CD4-positive, alpha-beta T cell (primary cell): ENCODE data around the gene ZIC1. TPM values are rescaled to one million over a fixed set of nuclear protein-coding genes. Genes with fewer than 3 reads are reported as not detected.

ENCODE experiments used
- ATAC-seq: fragments of 200-7000 bp; cut with Tn5 transposase; one replicate; pipeline ENCODE4 v1.10.0; 2022; ENCODE audit warnings: mild to moderate bottlenecking; ENCODE audit not compliant: poor library complexity
- CTCF ChIA-PET: fragments of 350-600 bp; sonication (Branson Sonifier 250); formaldehyde crosslinking; loops from one replicate; lab custom pipeline; 2021; ENCODE audit warnings: antibody characterized with exemption, inconsistent platforms; lab: Charles Lee
- POLR2A ChIA-PET: fragments of 350-600 bp; sonication (Branson Sonifier 250); formaldehyde crosslinking; loops from one replicate; lab custom pipeline; 2021; ENCODE audit warnings: antibody characterized with exemption, inconsistent platforms; lab: Charles Lee
- DNase-seq, 14 experiments: peaks; one replicate each; pipeline ENCODE4 v3.0.0-alpha.2; 2013 to 2020; ENCODE audit warnings: mixed read lengths in 2 of 14
- H3K27ac ChIP-seq, 2 donors: one replicate each; pipeline versions ENCODE4 v1.5.1 to v1.7.0; 2013; ENCODE audit warnings: low read length in 2 of 2, low read depth in 1 of 2, mild to moderate bottlenecking in 1 of 2
- H3K27me3 ChIP-seq, 2 experiments: 1 replicate in 1 of 2; 2 replicates in 1 of 2; pipeline versions ENCODE4 v1.6.1 to v1.7.0; 2013; ENCODE audit warnings: low read length in 2 of 2, control low read depth in 1 of 2, mild to moderate bottlenecking in 1 of 2, moderate library complexity in 1 of 2; ENCODE audit not compliant: insufficient read depth in 2 of 2, control insufficient read depth in 1 of 2
- H3K36me3 ChIP-seq: one replicate; pipeline ENCODE4 v1.6.1; 2013; ENCODE audit warnings: low read length, control low read depth; ENCODE audit not compliant: insufficient read depth
- H3K4me1 ChIP-seq: one replicate; pipeline ENCODE4 v1.6.1; 2013; ENCODE audit warnings: low read length, control low read depth; ENCODE audit not compliant: insufficient read depth
- H3K4me3 ChIP-seq: one replicate; pipeline ENCODE4 v1.5.1; 2013; ENCODE audit warnings: mild to moderate bottlenecking, low read length, moderate library complexity
- H3K9me3 ChIP-seq, 2 experiments: 1 replicate in 1 of 2; 2 replicates in 1 of 2; pipeline versions ENCODE4 v1.6.1 to v1.7.0; 2013; ENCODE audit warnings: low read length in 2 of 2, mild to moderate bottlenecking in 2 of 2, control low read depth in 1 of 2, moderate library complexity in 1 of 2; ENCODE audit not compliant: control insufficient read depth in 1 of 2, insufficient read depth in 1 of 2
- H3K27ac Mint-ChIP-seq: one replicate; pipeline ENCODE4 v1.8.0; 2020; ENCODE audit warnings: mixed read lengths
- H3K27me3 Mint-ChIP-seq: one replicate; pipeline ENCODE4 v1.8.0; 2021; ENCODE audit warnings: mixed read lengths
- H3K36me3 Mint-ChIP-seq: one replicate; pipeline ENCODE4 v1.8.0; 2021; ENCODE audit warnings: low read depth, mixed read lengths
- H3K4me1 Mint-ChIP-seq: one replicate; pipeline ENCODE4 v1.8.0; 2021; ENCODE audit warnings: low read depth, mixed read lengths
- H3K4me3 Mint-ChIP-seq: one replicate; pipeline ENCODE4 v1.8.0; 2020; ENCODE audit warnings: mild to moderate bottlenecking, mixed read lengths
- H3K9me3 Mint-ChIP-seq: one replicate; pipeline ENCODE4 v1.8.0; 2020; ENCODE audit warnings: mixed read lengths
- intact Hi-C, 2 experiments: fragments of 100-400 bp; cut with DNase I in 1 of 2; cut with micrococcal nuclease in 1 of 2; formaldehyde crosslinking; loops; one replicate each; pipeline versions ENCODE4 v1.15.1 to v1.9.0; 2023 to 2025; cut with DNase I, micrococcal nuclease
- total RNA-seq, 174 experiments: library from RNA in 2 of 174; stranded (reverse) in 2 of 174; gene quantifications; one replicate each; pipeline ENCODE4 v1.2.3 and lab custom pipeline; 2021 to 2026
- TF ChIP-seq, protein P1 (sequence below): fragments of 200-600 bp; IDR thresholded peaks from one replicate; pipeline ENCODE4 v1.8.0; 2022; ENCODE audit warnings: antibody characterized with exemption, mild to moderate bottlenecking

ZIC1 gene
- total RNA-seq, 2 experiments from 2014 or later, result not detected

DNA sequence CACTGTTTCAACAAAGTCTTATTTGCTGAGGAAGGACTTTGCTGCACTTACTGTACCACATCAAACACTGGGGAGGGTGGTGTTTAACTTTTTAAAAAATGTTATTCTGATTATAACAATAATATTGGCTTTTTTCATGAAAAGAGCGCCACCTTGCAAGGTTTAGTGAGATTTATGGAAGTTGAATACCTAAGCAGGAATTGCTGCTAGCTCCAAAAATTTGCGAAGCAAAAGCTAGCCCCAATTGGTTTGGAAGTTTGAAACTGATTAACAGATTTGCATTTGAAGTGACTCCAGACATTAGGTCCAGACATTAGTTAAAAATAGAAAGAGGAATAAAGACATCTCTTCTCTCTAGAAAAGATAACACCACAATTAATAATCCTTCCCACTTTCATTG lies 6.7 kb downstream of the ZIC1 start:
- peaks cover 69 to 98% of the 10 kb centered on the region in 2 experiments for H3K27me3 ChIP-seq
- H3K27ac ChIP-seq, result no peak overlapping the region
- H3K4me3 Mint-ChIP-seq, result no peak overlapping the region
- ATAC-seq (no peak), DNase-seq (no peak)
- no peaks in the 10 kb centered on the region for H3K36me3 Mint-ChIP-seq
- H3K4me3 ChIP-seq, result no peak overlapping the region
- peaks cover 31 to 47% of the 10 kb centered on the region in 2 experiments for H3K9me3 ChIP-seq
- ChIA-PET POLR2A (no interaction called here), CTCF (no interaction called here)
- peaks cover 24% of the 10 kb centered on the region for H3K4me1 Mint-ChIP-seq
- TF ChIP-seq, protein P1, sequence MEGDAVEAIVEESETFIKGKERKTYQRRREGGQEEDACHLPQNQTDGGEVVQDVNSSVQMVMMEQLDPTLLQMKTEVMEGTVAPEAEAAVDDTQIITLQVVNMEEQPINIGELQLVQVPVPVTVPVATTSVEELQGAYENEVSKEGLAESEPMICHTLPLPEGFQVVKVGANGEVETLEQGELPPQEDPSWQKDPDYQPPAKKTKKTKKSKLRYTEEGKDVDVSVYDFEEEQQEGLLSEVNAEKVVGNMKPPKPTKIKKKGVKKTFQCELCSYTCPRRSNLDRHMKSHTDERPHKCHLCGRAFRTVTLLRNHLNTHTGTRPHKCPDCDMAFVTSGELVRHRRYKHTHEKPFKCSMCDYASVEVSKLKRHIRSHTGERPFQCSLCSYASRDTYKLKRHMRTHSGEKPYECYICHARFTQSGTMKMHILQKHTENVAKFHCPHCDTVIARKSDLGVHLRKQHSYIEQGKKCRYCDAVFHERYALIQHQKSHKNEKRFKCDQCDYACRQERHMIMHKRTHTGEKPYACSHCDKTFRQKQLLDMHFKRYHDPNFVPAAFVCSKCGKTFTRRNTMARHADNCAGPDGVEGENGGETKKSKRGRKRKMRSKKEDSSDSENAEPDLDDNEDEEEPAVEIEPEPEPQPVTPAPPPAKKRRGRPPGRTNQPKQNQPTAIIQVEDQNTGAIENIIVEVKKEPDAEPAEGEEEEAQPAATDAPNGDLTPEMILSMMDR, result no peak
- peaks cover 8% of the 10 kb centered on the region for H3K9me3 Mint-ChIP-seq
- no peak overlapping the region for H3K27ac Mint-ChIP-seq
- no peaks in the 10 kb centered on the region for H3K36me3 ChIP-seq
- intact Hi-C loops, result no loop called here
- H3K4me1 ChIP-seq, result peaks cover 16% of the 10 kb centered on the region
- H3K27me3 Mint-ChIP-seq, result peaks cover 96% of the 10 kb centered on the region

DNA sequence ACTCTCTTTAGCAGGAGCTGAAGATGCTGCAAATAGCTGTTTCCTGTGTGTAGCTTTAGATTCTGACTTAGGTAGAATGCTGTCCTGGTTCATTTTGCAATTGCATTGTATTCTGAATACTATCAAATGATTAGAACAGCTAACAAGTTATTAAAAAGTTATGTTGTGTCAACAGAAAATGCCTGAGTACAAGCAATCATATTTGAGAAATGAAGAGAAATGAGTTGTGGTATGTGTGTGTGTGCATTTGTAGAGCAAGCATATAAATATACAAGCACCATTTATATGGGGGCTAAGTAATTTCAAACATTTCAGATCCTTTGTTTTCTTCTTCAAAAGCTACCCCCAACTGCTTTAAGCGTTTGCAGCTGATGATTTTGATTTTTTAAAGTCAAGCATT lies 7.8 kb downstream of the ZIC1 start:
- no peak overlapping the region for H3K27ac Mint-ChIP-seq
- ChIA-PET CTCF (no interaction called here), POLR2A (no interaction called here)
- no peak for ATAC-seq
- intact Hi-C loops, result no loop called here
- no peak overlapping the region for H3K4me3 ChIP-seq
- no peak for DNase-seq
- peaks cover 17% of the 10 kb centered on the region for H3K4me1 Mint-ChIP-seq
- peaks cover 92% of the 10 kb centered on the region for H3K27me3 Mint-ChIP-seq
- H3K4me3 Mint-ChIP-seq, result no peak overlapping the region
- H3K9me3 Mint-ChIP-seq, result peaks cover 8% of the 10 kb centered on the region
- H3K36me3 ChIP-seq, result no peaks in the 10 kb centered on the region
- peaks cover 35 to 46% of the 10 kb centered on the region in 2 experiments for H3K9me3 ChIP-seq
- no peaks in the 10 kb centered on the region for H3K36me3 Mint-ChIP-seq
- peaks cover 69 to 98% of the 10 kb centered on the region in 2 experiments for H3K27me3 ChIP-seq
- H3K4me1 ChIP-seq, result peaks cover 11% of the 10 kb centered on the region
- no peak overlapping the region for H3K27ac ChIP-seq
- TF ChIP-seq, protein P1, result no peak

DNA sequence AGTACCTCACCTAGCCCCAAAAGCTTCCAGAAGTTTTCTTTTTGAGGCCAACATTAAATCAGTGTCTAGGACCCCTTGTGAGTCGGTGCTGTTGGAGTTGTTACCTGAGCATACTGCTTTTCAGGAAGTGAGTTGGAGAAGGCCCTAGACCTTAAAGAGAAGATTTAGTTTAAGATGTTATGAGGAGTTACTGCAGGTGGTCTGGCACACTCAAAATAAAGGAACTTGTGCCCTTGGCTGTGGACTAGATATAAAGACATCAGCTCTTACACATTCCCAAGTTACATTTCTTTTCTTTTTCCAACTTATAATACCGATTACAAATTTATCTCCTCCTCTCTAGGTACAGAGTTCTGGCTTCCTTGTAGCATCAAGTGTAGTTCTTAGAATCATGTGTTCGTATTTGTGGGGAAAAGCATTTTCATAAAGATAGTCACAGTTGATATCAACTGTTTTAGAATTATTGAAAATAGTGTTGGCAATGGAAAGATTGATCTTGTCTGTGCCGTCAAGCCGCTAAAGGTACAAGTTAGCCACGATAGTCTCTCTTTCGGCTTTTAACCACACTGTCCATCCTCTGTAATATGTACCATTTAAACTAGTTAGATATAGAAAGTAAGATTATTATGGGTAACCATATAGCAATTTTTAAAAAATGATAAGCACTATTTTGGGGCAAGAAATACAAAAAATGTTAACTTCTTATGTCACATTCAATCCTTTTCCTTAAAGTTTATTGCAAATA lies 8.6 kb downstream of the ZIC1 start:
- Histone ChIP-seq H3K27ac (no peak overlapping the region), H3K4me3 (no peak overlapping the region), H3K9me3 (peaks cover 35 to 45% of the 10 kb centered on the region in 2 experiments), H3K27me3 (peaks cover 67 to 98% of the 10 kb centered on the region in 2 experiments), H3K4me1 (peaks cover 8% of the 10 kb centered on the region), H3K36me3 (no peaks in the 10 kb centered on the region)
- CTCF ChIA-PET, result no interaction called here
- ATAC-seq, result no peak
- H3K4me1 Mint-ChIP-seq, result peaks cover 13% of the 10 kb centered on the region
- H3K9me3 Mint-ChIP-seq, result peaks cover 8% of the 10 kb centered on the region
- no peak overlapping the region for H3K27ac Mint-ChIP-seq
- POLR2A ChIA-PET, result no interaction called here
- peaks cover 92% of the 10 kb centered on the region for H3K27me3 Mint-ChIP-seq
- no peak for DNase-seq
- H3K36me3 Mint-ChIP-seq, result no peaks in the 10 kb centered on the region
- TF ChIP-seq, protein P1, result no peak
- intact Hi-C loops, result no loop called here
- H3K4me3 Mint-ChIP-seq, result no peak overlapping the region
